CD14-positive monocyte (primary cell): ENCODE measurements around the gene RABAC1. TPM values are rescaled to one million over a fixed set of nuclear protein-coding genes. Genes with fewer than 3 reads are reported as not detected.
A peak's percentile ranks its signal among the peaks of the same experiment; 100 is the strongest.

ENCODE experiments used
- DNase-seq, 3 donors: peaks; one replicate each; pipeline ENCODE4 v3.0.0-alpha.2; 2011 to 2022
- H2AFZ ChIP-seq: 2 replicates; pipeline ENCODE4 v1.6.0; 2012; ENCODE audit warnings: mild to moderate bottlenecking, low read depth, low read length, inconsistent platforms; ENCODE audit not compliant: insufficient read depth, poor library complexity, severe bottlenecking
- H3K27ac ChIP-seq, 2 donors: 1 replicate in 1 of 2; 2 replicates in 1 of 2; pipeline ENCODE4 v1.5.1; 2012 to 2013; ENCODE audit warnings: low read length in 2 of 2, control low read depth in 1 of 2, inconsistent platforms in 1 of 2, low read depth in 1 of 2, mild to moderate bottlenecking in 1 of 2
- H3K27me3 ChIP-seq, 2 donors: one replicate each; pipeline versions ENCODE4 v1.6.0 to v1.6.1; 2011 to 2013; ENCODE audit warnings: low read length in 2 of 2; ENCODE audit not compliant: control insufficient read depth in 2 of 2, insufficient read depth in 2 of 2
- H3K36me3 ChIP-seq, 2 donors: replicated peaks in 1 of 2; 1 replicate in 1 of 2; 2 replicates in 1 of 2; pipeline versions ENCODE4 v1.5.1 to v1.6.1; 2012 to 2013; ENCODE audit warnings: low read length in 2 of 2, control low read depth in 1 of 2, inconsistent platforms in 1 of 2, mild to moderate bottlenecking in 1 of 2; ENCODE audit not compliant: insufficient read depth in 2 of 2, control insufficient read depth in 1 of 2
- H3K4me1 ChIP-seq, 2 donors: 1 replicate in 1 of 2; 2 replicates in 1 of 2; pipeline versions ENCODE4 v1.5.1 to v1.6.1; 2012 to 2013; ENCODE audit warnings: low read length in 2 of 2, control low read depth in 1 of 2, inconsistent platforms in 1 of 2, mild to moderate bottlenecking in 1 of 2, moderate library complexity in 1 of 2; ENCODE audit not compliant: insufficient read depth in 2 of 2, control insufficient read depth in 1 of 2
- H3K4me2 ChIP-seq: replicated peaks from 2 replicates; pipeline ENCODE3; 2012; ENCODE audit warnings: low read length, moderate library complexity, mild to moderate bottlenecking; ENCODE audit not compliant: poor library complexity, severe bottlenecking; ENCODE audit errors: extremely low read depth
- H3K4me3 ChIP-seq, 3 experiments: fragments of 200-600 bp in 1 of 3; sonication (generic) in 1 of 3; replicated peaks in 1 of 3; 1 replicate in 2 of 3; 2 replicates in 1 of 3; pipeline ENCODE4 v1.5.1; 2011 to 2013; ENCODE audit warnings: low read length in 3 of 3, mild to moderate bottlenecking in 3 of 3, control low read depth in 2 of 3, low read depth in 2 of 3, inconsistent platforms in 1 of 3, moderate library complexity in 1 of 3
- H3K79me2 ChIP-seq: 2 replicates; pipeline ENCODE4 v1.6.0; 2012; ENCODE audit warnings: mild to moderate bottlenecking, control low read depth, inconsistent platforms, low read length, moderate library complexity; ENCODE audit not compliant: insufficient read depth
- H3K9ac ChIP-seq: 2 replicates; pipeline ENCODE4 v1.6.0; 2017; ENCODE audit warnings: low read length, mild to moderate bottlenecking; ENCODE audit not compliant: insufficient read depth, poor library complexity, severe bottlenecking
- H3K9me3 ChIP-seq, 2 donors: replicated peaks in 1 of 2; 1 replicate in 1 of 2; 2 replicates in 1 of 2; pipeline versions ENCODE4 v1.5.1 to v1.6.1; 2012 to 2013; ENCODE audit warnings: low read length in 2 of 2, control low read depth in 1 of 2; ENCODE audit not compliant: control insufficient read depth in 1 of 2, insufficient read depth in 1 of 2
- H4K20me1 ChIP-seq: 2 replicates; pipeline ENCODE4 v1.6.0; 2012; ENCODE audit warnings: mild to moderate bottlenecking, low read length, control low read depth, moderate library complexity; ENCODE audit not compliant: insufficient read depth
- H3K27ac Mint-ChIP-seq, 7 donors: one replicate each; pipeline ENCODE4 v1.8.0; 2020; ENCODE audit warnings: mild to moderate bottlenecking in 7 of 7, mixed read lengths in 7 of 7, moderate library complexity in 6 of 7, inconsistent platforms in 2 of 7
- H3K27me3 Mint-ChIP-seq, 3 donors: one replicate each; pipeline ENCODE4 v1.8.0; 2021 to 2022; ENCODE audit warnings: low read depth in 3 of 3, mild to moderate bottlenecking in 3 of 3, mixed read lengths in 3 of 3, moderate library complexity in 3 of 3, inconsistent platforms in 1 of 3
- H3K36me3 Mint-ChIP-seq, 2 donors: one replicate each; pipeline ENCODE4 v1.8.0; 2020; ENCODE audit warnings: mixed read lengths in 2 of 2, inconsistent platforms in 1 of 2, mild to moderate bottlenecking in 1 of 2
- H3K4me1 Mint-ChIP-seq: one replicate; pipeline ENCODE4 v1.8.0; 2020; ENCODE audit warnings: mild to moderate bottlenecking, mixed read lengths
- H3K4me3 Mint-ChIP-seq, 2 donors: one replicate each; pipeline ENCODE4 v1.8.0; 2020; ENCODE audit warnings: mild to moderate bottlenecking in 2 of 2, mixed read lengths in 2 of 2, moderate library complexity in 1 of 2
- H3K9me3 Mint-ChIP-seq, 7 donors: one replicate each; pipeline ENCODE4 v1.8.0; 2020 to 2022; ENCODE audit warnings: mixed read lengths in 7 of 7, mild to moderate bottlenecking in 6 of 7, moderate library complexity in 6 of 7, inconsistent platforms in 2 of 7
- WGBS: methylation state at CpG from one replicate; pipeline ENCODE4 v1.1.5; 2013; ENCODE audit warnings: missing lambda C conversion rate; ENCODE audit not compliant: insufficient coverage; 5-methylcytosine and 5-hydroxymethylcytosine counted together
- intact Hi-C, 2 donors: fragments of 100-400 bp; cut with micrococcal nuclease; formaldehyde crosslinking; loops; one replicate each; pipeline versions ENCODE4 v1.15.0 to v1.15.1; 2023
- polyA plus RNA-seq, 3 donors: library from polyadenylated mRNA; depleted of rRNA in 1 of 3; unstranded in 2 of 3; stranded (reverse) in 1 of 3; fragments of 300-500 nt in 2 of 3; fragments of >200 nt in 1 of 3; fragmentation: Illumina TruSeq in 2 of 3; gene quantifications; 1 replicate in 2 of 3; 2 replicates in 1 of 3; pipeline ENCODE4 v1.2.3, GENCODE V29; 2012 to 2021
- TF ChIP-seq, protein P1 (sequence below): fragments of 200-600 bp; IDR thresholded peaks from one replicate; pipeline ENCODE4 v1.8.0; 2022; ENCODE audit warnings: antibody characterized with exemption, mild to moderate bottlenecking

The RABAC1 gene
- polyA plus RNA-seq, 3 donors: 126 to 234 (median 202) TPM

DNA sequence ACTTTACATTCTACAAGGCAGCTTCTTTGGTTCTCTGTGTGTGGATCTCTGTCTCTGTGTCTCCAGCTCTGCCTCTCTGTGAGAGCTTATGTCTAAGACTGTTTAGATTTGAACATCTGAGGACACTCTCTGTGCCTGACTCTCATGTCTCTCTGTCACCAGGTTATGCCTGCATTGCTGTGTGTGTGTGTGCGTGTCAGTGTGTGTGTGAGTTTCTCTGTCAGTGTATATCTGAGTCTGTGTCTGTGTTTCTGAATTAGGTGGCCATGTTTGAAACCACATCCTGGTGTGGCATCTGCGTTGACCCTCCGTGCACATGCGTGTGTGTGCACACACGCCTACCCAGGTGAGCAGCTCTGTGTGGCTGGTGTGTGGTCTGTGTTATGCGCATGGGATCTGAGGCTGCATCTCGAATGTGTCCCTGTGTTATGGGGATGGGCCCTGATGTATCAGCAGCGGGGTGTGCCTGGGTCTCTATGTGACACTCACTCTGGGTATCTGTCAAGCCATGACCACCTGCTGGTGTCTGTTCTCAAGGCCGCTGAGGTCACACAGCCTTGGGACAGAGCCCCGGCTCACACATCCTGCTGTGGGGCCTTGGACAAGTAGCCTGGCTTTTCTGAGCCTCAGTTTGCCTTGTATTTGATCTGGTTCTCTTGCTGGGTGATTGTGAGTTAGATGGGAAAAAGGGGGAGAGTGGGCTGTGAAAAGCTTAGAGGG lies 28.2 kb upstream of the RABAC1 start:
- H3K27ac Mint-ChIP-seq: peak overlapping the region in 1 of 7 donors; percentile 4
- Histone ChIP-seq H3K79me2 (no peaks in the 10 kb centered on the region), H3K36me3 (no peaks in the 10 kb centered on the region), H3K4me3 (no peak overlapping the region), H3K27me3 (peaks cover 0 to under 1% of the 10 kb centered on the region in 2 donors), H3K9ac (no peak overlapping the region), H2AFZ (no peak overlapping the region), H3K4me2 (no peak overlapping the region), H3K27ac (no peak overlapping the region), H3K4me1 (no peaks in the 10 kb centered on the region), H4K20me1 (no peaks in the 10 kb centered on the region), H3K9me3 (no peaks in the 10 kb centered on the region)
- H3K9me3 Mint-ChIP-seq: no peaks in the 10 kb centered on the region
- no peaks in the 10 kb centered on the region for H3K4me1 Mint-ChIP-seq
- H3K36me3 Mint-ChIP-seq: no peaks in the 10 kb centered on the region
- DNase-seq: no peak
- H3K27me3 Mint-ChIP-seq: peaks cover 0 to 5% (median 0%) of the 10 kb centered on the region in 3 donors
- 100% methylated on average over 6 of the region's 10 CpGs for WGBS
- intact Hi-C loops: no loop called here
- TF ChIP-seq, protein P1, sequence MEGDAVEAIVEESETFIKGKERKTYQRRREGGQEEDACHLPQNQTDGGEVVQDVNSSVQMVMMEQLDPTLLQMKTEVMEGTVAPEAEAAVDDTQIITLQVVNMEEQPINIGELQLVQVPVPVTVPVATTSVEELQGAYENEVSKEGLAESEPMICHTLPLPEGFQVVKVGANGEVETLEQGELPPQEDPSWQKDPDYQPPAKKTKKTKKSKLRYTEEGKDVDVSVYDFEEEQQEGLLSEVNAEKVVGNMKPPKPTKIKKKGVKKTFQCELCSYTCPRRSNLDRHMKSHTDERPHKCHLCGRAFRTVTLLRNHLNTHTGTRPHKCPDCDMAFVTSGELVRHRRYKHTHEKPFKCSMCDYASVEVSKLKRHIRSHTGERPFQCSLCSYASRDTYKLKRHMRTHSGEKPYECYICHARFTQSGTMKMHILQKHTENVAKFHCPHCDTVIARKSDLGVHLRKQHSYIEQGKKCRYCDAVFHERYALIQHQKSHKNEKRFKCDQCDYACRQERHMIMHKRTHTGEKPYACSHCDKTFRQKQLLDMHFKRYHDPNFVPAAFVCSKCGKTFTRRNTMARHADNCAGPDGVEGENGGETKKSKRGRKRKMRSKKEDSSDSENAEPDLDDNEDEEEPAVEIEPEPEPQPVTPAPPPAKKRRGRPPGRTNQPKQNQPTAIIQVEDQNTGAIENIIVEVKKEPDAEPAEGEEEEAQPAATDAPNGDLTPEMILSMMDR: no peak
- no peak overlapping the region for H3K4me3 Mint-ChIP-seq

DNA sequence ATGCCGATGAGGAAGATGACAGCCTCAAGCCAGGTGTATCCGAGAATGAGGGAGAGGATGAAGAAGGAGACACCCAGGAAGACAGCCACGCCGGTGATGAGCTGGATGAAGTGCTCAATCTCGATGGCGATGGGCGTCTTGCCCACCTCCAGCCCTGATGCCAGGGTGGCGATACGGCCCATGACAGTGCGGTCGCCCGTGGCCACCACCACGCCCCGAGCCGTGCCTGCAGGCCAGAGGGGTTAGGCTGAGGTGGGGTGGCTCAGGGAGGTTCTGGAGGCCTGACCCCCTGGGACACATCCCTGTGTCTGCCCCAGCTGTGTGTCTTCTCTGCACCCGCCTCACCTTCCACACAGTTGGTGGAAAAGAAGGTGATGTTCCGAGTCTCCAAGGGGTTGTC lies 25.8 kb upstream of the RABAC1 start:
- Histone ChIP-seq H3K36me3 (no peaks in the 10 kb centered on the region), H2AFZ (no peak overlapping the region), H3K27me3 (no peaks in the 10 kb centered on the region), H4K20me1 (no peaks in the 10 kb centered on the region), H3K4me1 (no peaks in the 10 kb centered on the region), H3K4me2 (no peak overlapping the region), H3K9ac (no peak overlapping the region), H3K4me3 (no peak overlapping the region), H3K9me3 (no peaks in the 10 kb centered on the region), H3K79me2 (no peaks in the 10 kb centered on the region), H3K27ac (no peak overlapping the region)
- 93% methylated on average over 9 of the region's 17 CpGs for WGBS
- Mint-ChIP-seq H3K9me3 (no peaks in the 10 kb centered on the region), H3K4me1 (no peaks in the 10 kb centered on the region), H3K36me3 (no peaks in the 10 kb centered on the region), H3K27me3 (no peaks in the 10 kb centered on the region), H3K4me3 (no peak overlapping the region), H3K27ac (no peak overlapping the region)
- no peak for DNase-seq
- TF ChIP-seq, protein P1: no peak
- intact Hi-C loops: no loop called here
